HepG2 (cell line): Measurements from ENCODE around the gene CAPZB. TPM values are rescaled to one million over a fixed set of nuclear protein-coding genes. Genes with fewer than 3 reads are reported as not detected.
"Not testable (repeated sequence)": the region's sequence is repeated elsewhere in the genome, so short reads cannot be mapped to it uniquely, and the experiment has no call there.

Source experiments
- ATAC-seq: fragments of 200-7000 bp; cut with Tn5 transposase; 3 replicates; pipeline ENCODE4 v1.9.1; 2020; ENCODE audit warnings: mild to moderate bottlenecking, moderate library complexity
- BruUV-seq: library from RNA; stranded (reverse); fragments of 400-500 nt; replicated peaks from 2 replicates; lab custom pipeline; 2021; lab: Mats Ljungman, UMichigan
- CTCF ChIA-PET: fragments of 300-600 bp; formaldehyde crosslinking; extraction: SDS; loops from one replicate; lab custom pipeline; 2021; ENCODE audit warnings: low total read pairs, inconsistent platforms, low intra/inter-chr PET ratio; lab: Yijun Ruan, JAX
- POLR2A ChIA-PET: fragments of 350-600 bp; sonication (Branson Sonifier 250); formaldehyde crosslinking; loops from one replicate; lab custom pipeline; 2020; ENCODE audit warnings: antibody characterized with exemption, inconsistent platforms; lab: Yijun Ruan, JAX
- DNase-seq: peaks from one replicate; pipeline ENCODE4 v3.0.0-alpha.2; 2015; ENCODE audit warnings: low spot score
- FAIRE-seq: peaks from 3 replicates; lab custom pipeline; 2011; peaks lifted over from hg19 to GRCh38; lab: Jason Lieb, UNC
- H2AFZ ChIP-seq: one replicate; pipeline ENCODE4 v1.6.1; 2011; ENCODE audit warnings: low read length, inconsistent platforms
- H3K27ac ChIP-seq: fragments of 300-600 bp; 3 replicates; pipeline ENCODE4 v1.8.0; 2011; ENCODE audit warnings: mixed run types, mild to moderate bottlenecking, mixed read lengths, low read length, inconsistent platforms; ENCODE audit not compliant: insufficient read depth; ENCODE audit errors: extremely low read length
- H3K27me3 ChIP-seq, 2 experiments: fragments of 200-600 bp in 1 of 2; 2 replicates in 1 of 2; 3 replicates in 1 of 2; pipeline versions ENCODE4 v1.6.0 to v1.8.0; 2011; ENCODE audit warnings: low read length in 2 of 2, mild to moderate bottlenecking in 2 of 2, moderate library complexity in 2 of 2, inconsistent platforms in 1 of 2; ENCODE audit not compliant: insufficient read depth in 2 of 2, control insufficient read depth in 1 of 2
- H3K36me3 ChIP-seq, 2 experiments: fragments of 200-600 bp in 1 of 2; replicated peaks in 1 of 2; 2 replicates in 1 of 2; 3 replicates in 1 of 2; pipeline versions ENCODE4 v1.5.1 to v1.8.0; 2011; ENCODE audit warnings: low read length in 2 of 2, inconsistent platforms in 1 of 2; ENCODE audit not compliant: insufficient read depth in 2 of 2, control insufficient read depth in 1 of 2
- H3K4me1 ChIP-seq: 2 replicates; pipeline ENCODE4 v1.5.1; 2012; ENCODE audit warnings: low read length, inconsistent platforms; ENCODE audit not compliant: insufficient read depth
- H3K4me2 ChIP-seq: 2 replicates; pipeline ENCODE4 v1.6.0; 2011; ENCODE audit warnings: low read depth, low read length, inconsistent platforms
- H3K4me3 ChIP-seq, 3 experiments: fragments of 200-600 bp in 1 of 3; sonication (generic), shearing (Covaris generic) in 1 of 3; replicated peaks in 1 of 3; 2 replicates each; pipeline ENCODE4 v1.5.1; 2011 to 2016; ENCODE audit warnings: low read length in 3 of 3, inconsistent platforms in 2 of 3, low read depth in 2 of 3, mild to moderate bottlenecking in 2 of 3, control low read depth in 1 of 3, mixed read lengths in 1 of 3; ENCODE audit not compliant: insufficient read depth in 1 of 3
- H3K79me2 ChIP-seq: one replicate; pipeline ENCODE4 v1.6.1; 2011; ENCODE audit warnings: low read length, inconsistent platforms; ENCODE audit not compliant: insufficient read depth
- H3K9ac ChIP-seq: 2 replicates; pipeline ENCODE4 v1.6.0; 2011; ENCODE audit warnings: mild to moderate bottlenecking, low read depth, low read length, inconsistent platforms; ENCODE audit not compliant: insufficient read depth
- H3K9me3 ChIP-seq: 2 replicates; pipeline ENCODE4 v1.5.1; 2012; ENCODE audit warnings: mild to moderate bottlenecking, low read length
- H4K20me1 ChIP-seq: 2 replicates; pipeline ENCODE4 v1.6.0; 2011; ENCODE audit warnings: inconsistent platforms, mild to moderate bottlenecking, low read length, moderate library complexity; ENCODE audit not compliant: insufficient read depth
- ZNF121 ChIP-seq: sonication (generic); formaldehyde crosslinking; IDR thresholded peaks from 2 replicates; pipeline ENCODE4 v1.5.0; 2020; ENCODE audit warnings: mild to moderate bottlenecking, missing genetic modification reagents
- ZNF775 ChIP-seq: sonication (generic); formaldehyde crosslinking; IDR thresholded peaks from 2 replicates; pipeline ENCODE4 v1.4.0; 2020; ENCODE audit warnings: missing genetic modification reagents, mild to moderate bottlenecking, moderate library complexity, borderline replicate concordance
- WGBS: methylation state at CpG from one replicate; pipeline ENCODE4 v1.1.6; 2017; ENCODE audit warnings: low lambda C conversion rate; 5-methylcytosine and 5-hydroxymethylcytosine counted together
- in situ Hi-C: cut with HindIII; loops from 2 replicates; pipeline ENCODE4 v1.10.0; 2017; ENCODE audit warnings: low pct_unique_long_range_greater_than_20kb; ENCODE audit not compliant: extremely low pct_ligation_motif_present
- intact Hi-C: fragments of 100-400 bp; cut with micrococcal nuclease; formaldehyde crosslinking; loops from one replicate; pipeline ENCODE4 v1.10.0; 2022; ENCODE audit not compliant: unreplicated experiment
- polyA plus RNA-seq, 8 experiments: library from polyadenylated mRNA; depleted of rRNA in 3 of 8; stranded (reverse) in 7 of 8; unstranded in 1 of 8; fragments of >200 nt; fragmentation: Illumina TruSeq in 4 of 8; extraction: Trizol in 4 of 8; gene quantifications; 2 replicates each; pipeline versions ENCODE4 v1.2.1 to v1.2.3, GENCODE V29; 2011 to 2016; ENCODE audit warnings: low read depth in 4 of 8, missing spikeins in 1 of 8, mixed read lengths in 1 of 8; ENCODE audit not compliant: insufficient read depth in 1 of 8
- total RNA-seq, 5 experiments: library from RNA; depleted of rRNA; stranded (reverse); fragments of >200 nt; fragmentation: Illumina TruSeq; extraction: Trizol; gene quantifications; 2 replicates each; pipeline ENCODE4 v1.2.3, GENCODE V29; 2016; ENCODE audit warnings: low read depth in 1 of 5
- TF ChIP-seq, protein P1 (sequence below): sonication (generic); formaldehyde crosslinking; IDR thresholded peaks from 2 replicates; pipeline ENCODE4 v1.4.0; 2020; ENCODE audit warnings: missing genetic modification reagents, mild to moderate bottlenecking, borderline replicate concordance

The CAPZB gene
- total and polyA plus RNA-seq, 2 of the 13 experiments (the other 11 are each of a cell fraction or from before 2014, with no cell fraction given), result 58.9 to 76.9 TPM

DNA sequence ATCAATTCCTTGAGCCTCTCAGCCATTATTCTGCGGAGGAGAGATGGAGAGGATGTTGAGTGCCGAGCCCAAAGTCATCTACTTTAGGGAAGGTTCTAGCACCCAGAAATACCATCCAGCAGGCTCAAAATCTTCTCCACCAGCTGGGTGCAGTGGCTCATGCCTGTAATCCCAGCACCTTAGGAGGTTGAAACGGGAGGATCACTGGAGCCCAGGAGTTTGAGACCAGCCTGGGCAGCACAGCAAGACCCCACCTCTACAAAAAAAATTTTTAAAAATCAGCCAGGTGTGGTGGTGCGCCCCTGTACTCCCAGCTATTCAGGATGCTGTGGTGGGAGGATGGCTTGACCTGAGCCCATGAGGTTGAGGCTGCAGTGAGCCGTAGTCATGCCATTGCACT lies 39.5 kb upstream of the CAPZB start:
- CTCF ChIA-PET, result no interaction called here
- POLR2A ChIA-PET, result no interaction called here
- TF ChIP-seq, protein P1, sequence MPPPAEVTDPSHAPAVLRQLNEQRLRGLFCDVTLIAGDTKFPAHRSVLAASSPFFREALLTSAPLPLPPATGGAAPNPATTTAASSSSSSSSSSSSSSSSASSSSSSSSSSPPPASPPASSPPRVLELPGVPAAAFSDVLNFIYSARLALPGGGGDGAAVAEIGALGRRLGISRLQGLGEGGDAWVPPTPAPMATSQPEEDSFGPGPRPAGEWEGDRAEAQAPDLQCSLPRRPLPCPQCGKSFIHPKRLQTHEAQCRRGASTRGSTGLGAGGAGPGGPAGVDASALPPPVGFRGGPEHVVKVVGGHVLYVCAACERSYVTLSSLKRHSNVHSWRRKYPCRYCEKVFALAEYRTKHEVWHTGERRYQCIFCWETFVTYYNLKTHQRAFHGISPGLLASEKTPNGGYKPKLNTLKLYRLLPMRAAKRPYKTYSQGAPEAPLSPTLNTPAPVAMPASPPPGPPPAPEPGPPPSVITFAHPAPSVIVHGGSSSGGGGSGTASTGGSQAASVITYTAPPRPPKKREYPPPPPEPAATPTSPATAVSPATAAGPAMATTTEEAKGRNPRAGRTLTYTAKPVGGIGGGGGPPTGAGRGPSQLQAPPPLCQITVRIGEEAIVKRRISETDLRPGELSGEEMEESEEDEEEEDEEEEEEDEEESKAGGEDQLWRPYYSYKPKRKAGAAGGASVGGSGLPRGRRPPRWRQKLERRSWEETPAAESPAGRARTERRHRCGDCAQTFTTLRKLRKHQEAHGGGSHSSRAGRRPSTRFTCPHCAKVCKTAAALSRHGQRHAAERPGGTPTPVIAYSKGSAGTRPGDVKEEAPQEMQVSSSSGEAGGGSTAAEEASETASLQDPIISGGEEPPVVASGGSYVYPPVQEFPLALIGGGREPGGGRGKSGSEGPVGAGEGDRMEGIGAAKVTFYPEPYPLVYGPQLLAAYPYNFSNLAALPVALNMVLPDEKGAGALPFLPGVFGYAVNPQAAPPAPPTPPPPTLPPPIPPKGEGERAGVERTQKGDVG, result no peak
- TF ChIP-seq ZNF121 (CRISPR knock-in tag) (peak; percentile 30; the same call in 1 of the 2 replicates), ZNF775 (no peak)
- in situ Hi-C loops, result no loop called here
- FAIRE-seq (no peak), ATAC-seq (no peak), DNase-seq (no peak)
- intact Hi-C loops, result no loop called here
- H3K4me3 ChIP-seq, result no peak overlapping the region
- H2AFZ ChIP-seq, result no peak overlapping the region
- no peaks in the 10 kb centered on the region for H3K9me3 ChIP-seq
- H3K4me2 ChIP-seq, result no peak overlapping the region
- H3K79me2 ChIP-seq, result no peaks in the 10 kb centered on the region
- H3K27me3 ChIP-seq, result no peaks in the 10 kb centered on the region; a peak in 1 of 5 replicates
- no peaks in the 10 kb centered on the region for H3K36me3 ChIP-seq
- no peaks in the 10 kb centered on the region for H3K4me1 ChIP-seq
- H3K9ac ChIP-seq, result no peak overlapping the region
- WGBS, result 36% methylated on average over 3 of the region's 5 CpGs
- H4K20me1 ChIP-seq, result no peaks in the 10 kb centered on the region
- no TSS peak for BruUV-seq
- H3K27ac ChIP-seq, result no peak overlapping the region

DNA sequence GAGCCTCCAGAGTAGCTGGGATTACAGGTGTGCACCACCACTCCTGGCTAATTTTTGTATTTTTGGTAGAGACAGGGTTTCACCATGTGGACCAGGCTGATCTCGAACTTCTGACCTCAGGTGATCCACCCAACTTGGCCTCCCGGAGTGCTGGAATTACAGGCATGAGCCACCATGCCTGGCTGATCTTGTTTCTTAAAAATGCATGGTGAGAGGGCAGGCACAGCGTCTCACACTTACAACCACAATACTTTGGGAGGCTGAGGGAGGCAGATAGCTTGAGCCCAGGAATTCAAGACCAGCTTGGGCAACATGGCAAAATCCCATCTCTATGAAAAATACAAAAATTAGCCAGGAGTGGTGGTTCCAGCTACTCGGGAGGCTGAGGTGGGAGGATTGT lies 37.2 kb upstream of the CAPZB start:
- ATAC-seq, result not testable (repeated sequence)

More for the DNA sequence above, 37.2 kb upstream of the CAPZB start:
- FAIRE-seq, H3K36me3 ChIP-seq, H3K4me1 ChIP-seq, H3K27me3 ChIP-seq, POLR2A ChIA-PET, H4K20me1 ChIP-seq, CTCF ChIA-PET, H3K27ac ChIP-seq, DNase-seq, H3K4me3 ChIP-seq, H2AFZ ChIP-seq, BruUV-seq, in situ Hi-C loops, H3K9me3 ChIP-seq, H3K79me2 ChIP-seq, H3K4me2 ChIP-seq, intact Hi-C loops, H3K9ac ChIP-seq: not testable (repeated sequence)
- 35% methylated on average over 3 of the region's 4 CpGs for WGBS
